Vagina (tissue), 2 donors: ENCODE results near the gene ACVRL1.

Experiments
- CTCF ChIP-seq, 3 experiments: fragments of 450-650 bp in 2 of 3; fragments of 200-600 bp in 1 of 3; sonication (generic) in 1 of 3; IDR thresholded peaks; one replicate each; pipeline ENCODE4 v1.5.1; 2017 to 2019; ENCODE audit warnings: antibody characterized with exemption in 3 of 3, mild to moderate bottlenecking in 2 of 3, moderate library complexity in 2 of 3
- POLR2A ChIP-seq, 2 donors: fragments of 450-650 bp; IDR thresholded peaks; one replicate each; pipeline ENCODE4 v1.6.1; 2017; ENCODE audit warnings: antibody characterized with exemption in 2 of 2, mild to moderate bottlenecking in 2 of 2, moderate library complexity in 2 of 2

DNA sequence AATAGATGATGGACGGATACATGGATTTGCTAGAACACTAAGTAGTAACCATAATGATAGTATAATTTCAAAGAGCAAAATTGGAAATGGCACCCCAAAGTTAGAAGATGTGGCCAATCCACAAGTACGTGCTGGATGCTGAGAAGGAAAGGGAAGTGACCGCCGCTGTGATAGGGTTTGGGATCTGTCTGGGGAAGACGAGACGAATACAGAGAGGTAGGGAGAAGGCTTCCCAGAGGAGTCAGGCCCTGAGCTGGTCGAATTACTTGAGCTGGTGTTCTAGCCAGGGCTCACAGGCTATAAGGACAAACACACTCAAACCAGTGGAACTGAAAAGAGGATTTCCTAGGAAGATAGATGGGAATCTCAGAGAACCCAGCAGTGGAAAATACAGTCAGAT lies 34.8 kb downstream of the ACVRL1 start:
- no peak for TF ChIP-seq CTCF (IDR thresholded peaks at IDR 0.05)
- TF ChIP-seq POLR2A (IDR thresholded peaks at IDR 0.05), result no peak
